HL-60 (cell line): Measurements from ENCODE around the gene CYP27A1.

ENCODE experiments used
- DNase-seq, 2 experiments: peaks; one replicate each; pipeline ENCODE4 v3.0.0-alpha.2; 2010 to 2020; ENCODE audit warnings: low read depth in 1 of 2, low spot score in 1 of 2
- H3K27ac ChIP-seq: fragments of 250-450 bp; sonication (Bioruptor Pico); replicated peaks from 2 replicates; pipeline ENCODE4 v1.5.1; 2020; ENCODE audit warnings: mild to moderate bottlenecking, moderate library complexity
- H3K27me3 ChIP-seq: fragments of 250-450 bp; sonication (Bioruptor Pico); 2 replicates; pipeline ENCODE4 v1.5.1; 2021; ENCODE audit warnings: mild to moderate bottlenecking, moderate library complexity; ENCODE audit not compliant: insufficient read depth, poor library complexity, severe bottlenecking
- H3K4me3 ChIP-seq: replicated peaks from 2 replicates; pipeline ENCODE4 v1.5.1; 2011; ENCODE audit warnings: mild to moderate bottlenecking, control low read depth, low read length; ENCODE audit not compliant: insufficient read depth
- GABPA ChIP-seq: IDR thresholded peaks from 2 replicates; pipeline ENCODE4 v1.6.1; 2012; ENCODE audit warnings: low read depth
- POLR2AphosphoS5 ChIP-seq: IDR thresholded peaks from 2 replicates; pipeline ENCODE4 v1.6.1; 2012; ENCODE audit warnings: low read depth
- SPI1 ChIP-seq: IDR thresholded peaks from 2 replicates; pipeline ENCODE4 v1.6.1; 2012; ENCODE audit warnings: low read depth, mild to moderate bottlenecking, borderline replicate concordance
- TF ChIP-seq, protein P1 (sequence below): IDR thresholded peaks from one replicate; pipeline ENCODE4 v1.5.1; 2011; ENCODE audit warnings: low read length, control low read depth, inconsistent platforms; ENCODE audit not compliant: insufficient read depth
- TF ChIP-seq, protein P2 (sequence below): IDR thresholded peaks from 2 replicates; pipeline ENCODE4 v1.6.1; 2012; ENCODE audit warnings: low read depth; ENCODE audit not compliant: insufficient replicate concordance

The CYP27A1 gene

DNA sequence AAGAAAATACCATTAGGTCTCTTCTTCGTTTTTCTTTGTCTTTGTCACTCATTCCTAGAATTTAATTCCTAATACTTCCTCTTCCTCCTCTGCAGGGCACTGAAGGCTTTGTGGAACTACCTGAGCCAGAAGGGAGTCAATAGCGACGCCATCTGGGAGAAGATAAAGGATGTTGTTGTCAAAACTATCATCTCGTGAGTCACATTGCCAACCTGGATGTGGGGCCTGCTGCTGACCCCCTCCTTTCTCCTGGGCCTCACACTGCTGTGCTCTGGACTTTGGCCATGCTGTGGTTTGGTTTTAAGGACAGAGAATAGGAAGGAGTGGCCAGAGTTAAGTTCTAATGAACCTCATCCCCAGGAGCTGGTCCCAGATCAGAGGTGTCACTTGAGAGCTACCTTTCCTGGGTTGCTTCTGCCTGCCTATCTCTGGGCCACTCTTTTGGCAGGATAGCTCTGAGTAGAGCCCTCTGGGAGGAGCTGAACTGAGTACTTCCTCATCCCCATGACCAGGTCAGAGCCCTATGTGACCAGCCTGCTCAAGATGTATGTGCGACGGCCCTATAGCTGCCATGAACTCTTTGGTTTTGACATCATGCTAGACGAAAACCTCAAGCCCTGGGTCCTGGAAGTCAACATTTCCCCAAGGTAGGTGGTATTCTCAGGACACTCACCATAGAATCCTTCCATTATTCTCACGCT is 33.1 kb upstream of the CYP27A1 start:
- H3K27ac ChIP-seq: no peak overlapping the region
- DNase-seq: no peak
- no peaks in the 10 kb centered on the region for H3K27me3 ChIP-seq
- no peak overlapping the region for H3K4me3 ChIP-seq
- TF ChIP-seq GABPA (no peak), POLR2AphosphoS5 (no peak), SPI1 (no peak)
- TF ChIP-seq, protein P1, sequence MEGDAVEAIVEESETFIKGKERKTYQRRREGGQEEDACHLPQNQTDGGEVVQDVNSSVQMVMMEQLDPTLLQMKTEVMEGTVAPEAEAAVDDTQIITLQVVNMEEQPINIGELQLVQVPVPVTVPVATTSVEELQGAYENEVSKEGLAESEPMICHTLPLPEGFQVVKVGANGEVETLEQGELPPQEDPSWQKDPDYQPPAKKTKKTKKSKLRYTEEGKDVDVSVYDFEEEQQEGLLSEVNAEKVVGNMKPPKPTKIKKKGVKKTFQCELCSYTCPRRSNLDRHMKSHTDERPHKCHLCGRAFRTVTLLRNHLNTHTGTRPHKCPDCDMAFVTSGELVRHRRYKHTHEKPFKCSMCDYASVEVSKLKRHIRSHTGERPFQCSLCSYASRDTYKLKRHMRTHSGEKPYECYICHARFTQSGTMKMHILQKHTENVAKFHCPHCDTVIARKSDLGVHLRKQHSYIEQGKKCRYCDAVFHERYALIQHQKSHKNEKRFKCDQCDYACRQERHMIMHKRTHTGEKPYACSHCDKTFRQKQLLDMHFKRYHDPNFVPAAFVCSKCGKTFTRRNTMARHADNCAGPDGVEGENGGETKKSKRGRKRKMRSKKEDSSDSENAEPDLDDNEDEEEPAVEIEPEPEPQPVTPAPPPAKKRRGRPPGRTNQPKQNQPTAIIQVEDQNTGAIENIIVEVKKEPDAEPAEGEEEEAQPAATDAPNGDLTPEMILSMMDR: no peak
- TF ChIP-seq, protein P2, sequence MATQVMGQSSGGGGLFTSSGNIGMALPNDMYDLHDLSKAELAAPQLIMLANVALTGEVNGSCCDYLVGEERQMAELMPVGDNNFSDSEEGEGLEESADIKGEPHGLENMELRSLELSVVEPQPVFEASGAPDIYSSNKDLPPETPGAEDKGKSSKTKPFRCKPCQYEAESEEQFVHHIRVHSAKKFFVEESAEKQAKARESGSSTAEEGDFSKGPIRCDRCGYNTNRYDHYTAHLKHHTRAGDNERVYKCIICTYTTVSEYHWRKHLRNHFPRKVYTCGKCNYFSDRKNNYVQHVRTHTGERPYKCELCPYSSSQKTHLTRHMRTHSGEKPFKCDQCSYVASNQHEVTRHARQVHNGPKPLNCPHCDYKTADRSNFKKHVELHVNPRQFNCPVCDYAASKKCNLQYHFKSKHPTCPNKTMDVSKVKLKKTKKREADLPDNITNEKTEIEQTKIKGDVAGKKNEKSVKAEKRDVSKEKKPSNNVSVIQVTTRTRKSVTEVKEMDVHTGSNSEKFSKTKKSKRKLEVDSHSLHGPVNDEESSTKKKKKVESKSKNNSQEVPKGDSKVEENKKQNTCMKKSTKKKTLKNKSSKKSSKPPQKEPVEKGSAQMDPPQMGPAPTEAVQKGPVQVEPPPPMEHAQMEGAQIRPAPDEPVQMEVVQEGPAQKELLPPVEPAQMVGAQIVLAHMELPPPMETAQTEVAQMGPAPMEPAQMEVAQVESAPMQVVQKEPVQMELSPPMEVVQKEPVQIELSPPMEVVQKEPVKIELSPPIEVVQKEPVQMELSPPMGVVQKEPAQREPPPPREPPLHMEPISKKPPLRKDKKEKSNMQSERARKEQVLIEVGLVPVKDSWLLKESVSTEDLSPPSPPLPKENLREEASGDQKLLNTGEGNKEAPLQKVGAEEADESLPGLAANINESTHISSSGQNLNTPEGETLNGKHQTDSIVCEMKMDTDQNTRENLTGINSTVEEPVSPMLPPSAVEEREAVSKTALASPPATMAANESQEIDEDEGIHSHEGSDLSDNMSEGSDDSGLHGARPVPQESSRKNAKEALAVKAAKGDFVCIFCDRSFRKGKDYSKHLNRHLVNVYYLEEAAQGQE: no peak

DNA sequence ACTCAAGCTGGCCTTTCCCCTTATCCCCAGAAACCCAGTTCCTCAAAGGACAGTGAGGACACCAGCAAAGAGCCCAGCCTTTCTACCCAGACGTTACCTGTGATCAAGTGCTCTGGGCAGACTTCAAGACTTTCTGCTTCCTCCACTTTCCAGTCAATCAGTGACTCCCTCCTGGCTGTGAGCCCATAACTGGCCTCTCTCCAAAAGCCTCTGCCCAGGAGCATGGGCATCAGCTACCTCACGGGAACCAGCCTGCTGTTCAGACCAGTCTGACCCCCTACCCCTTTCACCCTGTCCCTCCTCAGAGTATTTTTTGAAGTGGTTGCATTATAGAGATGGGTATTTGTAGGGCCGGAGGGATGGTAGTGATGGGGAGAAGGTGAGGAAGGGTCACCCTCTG is 27.7 kb upstream of the CYP27A1 start:
- DNase-seq: no peak
- no peak overlapping the region for H3K27ac ChIP-seq
- no peak overlapping the region for H3K4me3 ChIP-seq
- TF ChIP-seq, protein P1: no peak
- TF ChIP-seq SPI1 (no peak), POLR2AphosphoS5 (no peak), GABPA (no peak)
- TF ChIP-seq, protein P2: no peak
- H3K27me3 ChIP-seq: no peaks in the 10 kb centered on the region

DNA sequence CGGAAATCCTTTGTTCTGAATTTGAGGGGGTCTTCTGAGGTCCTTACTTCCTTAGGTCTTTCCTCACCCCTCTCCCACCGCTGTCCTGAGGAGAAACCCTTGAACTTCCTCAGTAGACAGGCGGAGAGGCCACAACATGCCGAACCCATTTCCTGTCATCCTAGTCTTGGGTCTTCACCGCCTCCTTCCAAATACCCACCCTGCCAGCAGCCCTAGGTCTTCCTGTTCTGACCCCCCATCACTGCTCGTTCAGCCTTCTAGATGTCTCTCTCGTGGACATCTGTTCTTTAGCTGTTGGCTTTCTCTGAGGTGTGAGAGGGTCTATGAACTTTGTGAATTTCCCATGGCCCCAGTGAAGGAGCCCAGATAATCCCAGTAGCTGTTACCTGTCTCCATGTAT is 27.2 kb upstream of the CYP27A1 start:
- no peak for TF ChIP-seq SPI1
- TF ChIP-seq GABPA: no peak
- TF ChIP-seq, protein P2: no peak
- TF ChIP-seq, protein P1: no peak
- no peak for TF ChIP-seq POLR2AphosphoS5
- Histone ChIP-seq H3K27me3 (no peaks in the 10 kb centered on the region), H3K4me3 (no peak overlapping the region), H3K27ac (no peak overlapping the region)
- DNase-seq: no peak
